Upper lobe of right lung (tissue), 1 donor: ENCODE results near the gene ACSS1. TPM values are rescaled to one million over a fixed set of nuclear protein-coding genes. Genes with fewer than 3 reads are reported as not detected.

Experiments
- ATAC-seq: fragments of 200-7000 bp; cut with Tn5 transposase; one replicate; pipeline ENCODE4 v1.9.1; 2020; ENCODE audit warnings: mild to moderate bottlenecking, moderate library complexity
- DNase-seq: peaks from one replicate; pipeline ENCODE4 v3.0.0-alpha.2; 2020
- H3K27ac ChIP-seq: fragments of 200-600 bp; one replicate; pipeline ENCODE4 v1.8.0; 2022
- H3K27me3 ChIP-seq: fragments of 200-600 bp; one replicate; pipeline ENCODE4 v1.8.0; 2022; ENCODE audit warnings: mild to moderate bottlenecking
- H3K36me3 ChIP-seq: fragments of 200-600 bp; one replicate; pipeline ENCODE4 v1.8.0; 2022
- H3K4me1 ChIP-seq: fragments of 200-600 bp; one replicate; pipeline ENCODE4 v1.8.0; 2022
- H3K4me3 ChIP-seq: fragments of 200-600 bp; one replicate; pipeline ENCODE4 v1.8.0; 2022; ENCODE audit warnings: mild to moderate bottlenecking
- H3K9me3 ChIP-seq: fragments of 200-600 bp; one replicate; pipeline ENCODE4 v1.8.0; 2022
- intact Hi-C: fragments of 100-400 bp; cut with DNase I; formaldehyde crosslinking; loops from one replicate; pipeline ENCODE4 v1.11.0; 2022
- total RNA-seq: library from RNA; stranded (reverse); fragmentation: NEBNext Ultra II Directional; extraction: Animal tissue kit (Norgen Biotek cat#: 25700); gene quantifications from one replicate; pipeline ENCODE4 v1.2.1, GENCODE V29; 2021
- TF ChIP-seq, protein P1 (sequence below): fragments of 200-600 bp; IDR thresholded peaks from one replicate; pipeline ENCODE4 v1.8.0; 2022; ENCODE audit warnings: antibody characterized with exemption
- donor health status: DM: no; HTN: yes; CAD: no; lungs with severe emphysema.

The ACSS1 gene
- total RNA-seq, 1 donor from 2014 or later = 37.2 TPM

DNA sequence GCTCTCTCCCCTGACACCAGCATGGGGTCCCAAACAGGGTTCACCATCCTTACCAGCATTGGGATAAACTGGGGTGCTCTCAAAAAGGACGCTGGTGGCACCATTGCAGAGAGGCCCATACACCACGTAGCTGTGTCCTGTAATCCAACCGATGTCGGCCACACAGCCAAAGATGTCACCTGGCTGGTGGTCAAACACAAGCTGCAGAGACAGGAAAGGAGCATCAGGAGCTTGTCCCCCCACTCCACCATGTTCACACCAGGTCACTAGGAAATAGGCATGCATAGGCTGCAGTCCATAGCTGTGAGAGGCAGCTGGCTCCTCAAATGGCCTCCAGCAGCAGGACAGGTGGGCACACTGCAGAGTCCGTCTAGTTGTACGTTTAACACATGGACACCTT is 36.6 kb downstream of the ACSS1 start:
- TF ChIP-seq, protein P1, sequence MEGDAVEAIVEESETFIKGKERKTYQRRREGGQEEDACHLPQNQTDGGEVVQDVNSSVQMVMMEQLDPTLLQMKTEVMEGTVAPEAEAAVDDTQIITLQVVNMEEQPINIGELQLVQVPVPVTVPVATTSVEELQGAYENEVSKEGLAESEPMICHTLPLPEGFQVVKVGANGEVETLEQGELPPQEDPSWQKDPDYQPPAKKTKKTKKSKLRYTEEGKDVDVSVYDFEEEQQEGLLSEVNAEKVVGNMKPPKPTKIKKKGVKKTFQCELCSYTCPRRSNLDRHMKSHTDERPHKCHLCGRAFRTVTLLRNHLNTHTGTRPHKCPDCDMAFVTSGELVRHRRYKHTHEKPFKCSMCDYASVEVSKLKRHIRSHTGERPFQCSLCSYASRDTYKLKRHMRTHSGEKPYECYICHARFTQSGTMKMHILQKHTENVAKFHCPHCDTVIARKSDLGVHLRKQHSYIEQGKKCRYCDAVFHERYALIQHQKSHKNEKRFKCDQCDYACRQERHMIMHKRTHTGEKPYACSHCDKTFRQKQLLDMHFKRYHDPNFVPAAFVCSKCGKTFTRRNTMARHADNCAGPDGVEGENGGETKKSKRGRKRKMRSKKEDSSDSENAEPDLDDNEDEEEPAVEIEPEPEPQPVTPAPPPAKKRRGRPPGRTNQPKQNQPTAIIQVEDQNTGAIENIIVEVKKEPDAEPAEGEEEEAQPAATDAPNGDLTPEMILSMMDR = no peak
- peak; percentile 38 for DNase-seq
- peaks cover 14% of the 10 kb centered on the region for H3K4me1 ChIP-seq
- no peak for ATAC-seq
- no peaks in the 10 kb centered on the region for H3K27me3 ChIP-seq
- intact Hi-C loops = no loop called here
- peaks cover 22% of the 10 kb centered on the region for H3K36me3 ChIP-seq
- no peak overlapping the region for H3K27ac ChIP-seq
- no peaks in the 10 kb centered on the region for H3K9me3 ChIP-seq
- no peak overlapping the region for H3K4me3 ChIP-seq

DNA sequence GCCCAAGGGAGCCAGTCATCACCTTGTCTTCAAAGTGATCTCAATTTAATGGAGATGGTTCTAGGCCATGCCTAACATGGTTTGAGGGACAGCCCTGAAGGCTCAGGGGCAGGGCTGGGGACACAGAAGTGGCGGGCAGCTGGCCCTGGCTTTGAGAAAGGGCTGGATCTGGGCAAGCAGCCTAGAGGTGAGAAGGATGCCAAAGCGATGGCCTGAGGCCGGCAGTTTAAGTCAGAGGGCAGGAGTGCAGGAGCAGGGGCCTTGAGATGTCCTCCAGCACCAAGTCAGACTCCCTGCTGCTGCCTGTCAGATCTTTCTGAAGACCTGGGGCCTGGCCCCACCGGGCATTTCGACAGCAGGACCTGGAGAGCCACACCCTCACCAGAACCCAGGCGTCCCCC is 37.0 kb downstream of the ACSS1 start:
- intact Hi-C loops = no loop called here
- ATAC-seq (no peak), DNase-seq (peak; percentile 60)
- H3K27ac ChIP-seq = no peak overlapping the region
- no peak overlapping the region for H3K4me3 ChIP-seq
- no peaks in the 10 kb centered on the region for H3K27me3 ChIP-seq
- H3K9me3 ChIP-seq = no peaks in the 10 kb centered on the region
- peaks cover 14% of the 10 kb centered on the region for H3K4me1 ChIP-seq
- H3K36me3 ChIP-seq = peaks cover 26% of the 10 kb centered on the region
- TF ChIP-seq, protein P1 = no peak

DNA sequence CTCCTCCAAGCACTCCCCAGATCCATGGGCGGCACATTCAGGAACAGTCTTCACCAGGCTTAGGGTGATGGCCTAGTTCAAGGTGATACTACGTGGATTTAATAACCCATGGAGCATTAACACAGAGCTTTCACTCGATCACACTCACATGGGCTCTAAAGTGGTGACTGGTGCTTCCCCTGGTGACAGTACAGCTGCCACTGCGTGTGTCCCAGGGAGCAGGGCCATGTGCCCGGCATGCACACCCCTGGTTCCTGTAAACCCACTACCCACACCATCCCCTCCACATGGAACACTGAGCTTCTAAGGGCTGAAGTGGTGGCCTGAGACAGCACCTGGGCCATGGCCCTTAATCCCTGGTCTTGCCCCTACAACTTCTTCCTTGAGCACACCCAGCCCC is 37.6 kb downstream of the ACSS1 start:
- ATAC-seq = no peak
- no peaks in the 10 kb centered on the region for H3K27me3 ChIP-seq
- TF ChIP-seq, protein P1 = no peak
- no peaks in the 10 kb centered on the region for H3K9me3 ChIP-seq
- peak; percentile 29 for DNase-seq
- no peak overlapping the region for H3K4me3 ChIP-seq
- H3K36me3 ChIP-seq = peaks cover 30% of the 10 kb centered on the region
- peaks cover 14% of the 10 kb centered on the region for H3K4me1 ChIP-seq
- intact Hi-C loops = no loop called here
- no peak overlapping the region for H3K27ac ChIP-seq

DNA sequence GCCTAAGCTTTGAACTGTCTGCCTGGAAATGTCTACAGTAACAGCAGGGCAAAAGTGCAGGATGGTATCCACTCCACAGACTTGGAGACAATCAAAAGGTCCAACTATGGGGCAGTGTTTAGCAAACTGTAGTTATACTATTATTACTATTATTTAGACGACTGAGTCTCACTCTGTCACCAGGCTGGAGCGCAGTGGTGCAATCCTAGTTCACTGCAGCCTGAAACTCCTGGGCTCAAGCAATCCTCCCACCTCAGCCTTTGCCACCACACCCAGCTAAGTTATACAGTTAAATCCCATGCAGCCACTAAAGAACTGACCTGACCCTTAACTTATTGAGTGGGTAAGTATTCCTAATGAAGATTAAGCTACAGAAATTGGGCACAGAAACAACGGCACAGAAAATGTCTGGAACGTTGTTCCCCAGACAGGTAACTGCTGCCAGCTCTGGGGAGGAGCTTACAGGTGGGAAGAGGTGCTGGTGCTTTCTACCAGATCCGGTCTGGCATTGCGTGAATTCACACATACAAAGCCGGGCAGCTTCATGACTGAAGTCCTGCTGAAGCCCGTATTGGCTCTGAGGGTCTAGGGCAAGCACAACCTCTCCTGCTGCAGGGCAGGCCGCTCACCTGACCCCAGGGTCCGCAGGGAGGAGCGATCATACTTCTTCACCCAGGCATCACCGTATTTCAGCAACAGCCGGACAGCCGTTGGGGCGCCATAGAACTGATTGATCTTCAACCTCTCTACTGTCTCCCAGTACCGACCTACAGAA is 38.4 kb downstream of the ACSS1 start:
- Histone ChIP-seq H3K4me3 (no peak overlapping the region), H3K27me3 (no peaks in the 10 kb centered on the region), H3K4me1 (peaks cover 14% of the 10 kb centered on the region), H3K9me3 (no peaks in the 10 kb centered on the region), H3K27ac (no peak overlapping the region), H3K36me3 (peaks cover 36% of the 10 kb centered on the region)
- TF ChIP-seq, protein P1 = no peak
- intact Hi-C loops = no loop called here
- ATAC-seq = peak; percentile 20
- peak; percentile 63 for DNase-seq

DNA sequence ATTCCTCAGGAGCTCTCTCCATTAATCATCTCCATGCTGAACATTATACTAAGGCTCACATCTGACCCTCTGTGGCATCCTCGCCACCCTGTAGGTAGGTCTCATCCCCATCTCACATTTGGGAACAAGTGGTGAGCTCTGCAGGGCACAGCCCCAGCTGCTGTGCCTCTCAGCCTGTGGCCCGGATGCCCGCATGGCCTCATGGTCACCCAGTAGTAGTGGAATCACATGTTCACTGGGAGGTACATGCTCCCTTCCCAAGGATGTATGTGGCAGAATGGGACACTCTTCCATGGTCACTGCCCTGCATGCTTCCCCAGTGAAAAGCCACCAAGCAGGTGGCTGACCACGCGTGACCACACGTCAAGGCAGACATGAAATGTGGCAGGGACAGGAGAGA is 39.1 kb downstream of the ACSS1 start:
- H3K27ac ChIP-seq = peak overlapping the region; percentile 39
- TF ChIP-seq, protein P1 = no peak
- DNase-seq = peak; percentile 52
- H3K4me1 ChIP-seq = peaks cover 14% of the 10 kb centered on the region
- H3K36me3 ChIP-seq = peaks cover 44% of the 10 kb centered on the region
- intact Hi-C loops = no loop called here
- ATAC-seq = no peak
- no peak overlapping the region for H3K4me3 ChIP-seq
- H3K9me3 ChIP-seq = no peaks in the 10 kb centered on the region
- no peaks in the 10 kb centered on the region for H3K27me3 ChIP-seq
